Gastrocnemius medialis (tissue), 4 donors: ENCODE results near the gene TUBB1. TPM values are rescaled to one million over a fixed set of nuclear protein-coding genes. Genes with fewer than 3 reads are reported as not detected.
"Not testable (repeated sequence)": the region's sequence is repeated elsewhere in the genome, so short reads cannot be mapped to it uniquely, and the experiment has no call there.

Source experiments
- ATAC-seq, 2 donors: fragments of 150-250 bp; one replicate each; pipeline ENCODE4 v1.9.1; 2016
- DNase-seq, 2 donors: peaks; one replicate each; pipeline ENCODE4 v3.0.0-alpha.2; 2019
- H3K27ac ChIP-seq, 4 donors: fragments of 200-600 bp; sonication (generic); 1 replicate in 1 of 4; 2 replicates in 3 of 4; pipeline ENCODE4 v1.5.1; 2016 to 2018; ENCODE audit warnings: mild to moderate bottlenecking in 2 of 4, moderate library complexity in 1 of 4
- H3K27me3 ChIP-seq, 3 donors: fragments of 200-600 bp; sonication (generic) in 2 of 3; 1 replicate in 1 of 3; 2 replicates in 2 of 3; pipeline versions ENCODE4 v1.5.1 to v1.6.0; 2016 to 2019; ENCODE audit warnings: mild to moderate bottlenecking in 1 of 3, moderate library complexity in 1 of 3
- H3K36me3 ChIP-seq, 2 donors: fragments of 200-600 bp; sonication (generic) in 1 of 2; one replicate each; pipeline ENCODE4 v1.5.1; 2017 to 2018
- H3K4me1 ChIP-seq, 2 donors: fragments of 200-600 bp; sonication (generic) in 1 of 2; one replicate each; pipeline ENCODE4 v1.5.1; 2016 to 2017; ENCODE audit warnings: mild to moderate bottlenecking in 2 of 2
- H3K4me3 ChIP-seq, 4 donors: fragments of 200-600 bp; sonication (generic) in 3 of 4; 1 replicate in 1 of 4; 2 replicates in 3 of 4; pipeline ENCODE4 v1.5.1; 2016 to 2019; ENCODE audit warnings: mild to moderate bottlenecking in 2 of 4
- H3K9me3 ChIP-seq, 3 donors: fragments of 200-600 bp; sonication (generic) in 2 of 3; 1 replicate in 1 of 3; 2 replicates in 2 of 3; pipeline ENCODE4 v1.5.1; 2016 to 2019
- CTCF ChIP-seq, 5 experiments: fragments of 450-650 bp in 3 of 5; fragments of 200-600 bp in 2 of 5; sonication (generic) in 2 of 5; IDR thresholded peaks in 4 of 5; conservative IDR thresholded peaks in 1 of 5; 1 replicate in 4 of 5; 2 replicates in 1 of 5; pipeline ENCODE4 v1.5.1; 2016 to 2019; ENCODE audit warnings: antibody characterized with exemption in 5 of 5, mild to moderate bottlenecking in 3 of 5, moderate library complexity in 3 of 5
- POLR2A ChIP-seq, 2 donors: fragments of 450-650 bp; IDR thresholded peaks; one replicate each; pipeline ENCODE4 v1.6.1; 2017; ENCODE audit warnings: antibody characterized with exemption in 2 of 2, mild to moderate bottlenecking in 2 of 2, moderate library complexity in 2 of 2
- in situ Hi-C, 4 donors: fragments of 200-750 bp; cut with MboI; loops; one replicate each; pipeline versions ENCODE4 v1.15.0 to v1.8.0; 2017; ENCODE audit warnings: low sequenced_read_pairs in 4 of 4
- intact Hi-C: fragments of 100-400 bp; cut with DNase I; formaldehyde crosslinking; loops from one replicate; pipeline ENCODE4 v1.15.1; 2023; ENCODE audit warnings: low total_unique reads
- total RNA-seq, 4 donors: library from RNA; depleted of rRNA; stranded (reverse); fragments of >200 nt; gene quantifications; one replicate each; pipeline versions ENCODE4 v1.1.0 to v1.2.3, GENCODE V29; 2016

Gene TUBB1
- total RNA-seq, 4 donors from 2014 or later, result 0.07 TPM; not detected in 3

DNA sequence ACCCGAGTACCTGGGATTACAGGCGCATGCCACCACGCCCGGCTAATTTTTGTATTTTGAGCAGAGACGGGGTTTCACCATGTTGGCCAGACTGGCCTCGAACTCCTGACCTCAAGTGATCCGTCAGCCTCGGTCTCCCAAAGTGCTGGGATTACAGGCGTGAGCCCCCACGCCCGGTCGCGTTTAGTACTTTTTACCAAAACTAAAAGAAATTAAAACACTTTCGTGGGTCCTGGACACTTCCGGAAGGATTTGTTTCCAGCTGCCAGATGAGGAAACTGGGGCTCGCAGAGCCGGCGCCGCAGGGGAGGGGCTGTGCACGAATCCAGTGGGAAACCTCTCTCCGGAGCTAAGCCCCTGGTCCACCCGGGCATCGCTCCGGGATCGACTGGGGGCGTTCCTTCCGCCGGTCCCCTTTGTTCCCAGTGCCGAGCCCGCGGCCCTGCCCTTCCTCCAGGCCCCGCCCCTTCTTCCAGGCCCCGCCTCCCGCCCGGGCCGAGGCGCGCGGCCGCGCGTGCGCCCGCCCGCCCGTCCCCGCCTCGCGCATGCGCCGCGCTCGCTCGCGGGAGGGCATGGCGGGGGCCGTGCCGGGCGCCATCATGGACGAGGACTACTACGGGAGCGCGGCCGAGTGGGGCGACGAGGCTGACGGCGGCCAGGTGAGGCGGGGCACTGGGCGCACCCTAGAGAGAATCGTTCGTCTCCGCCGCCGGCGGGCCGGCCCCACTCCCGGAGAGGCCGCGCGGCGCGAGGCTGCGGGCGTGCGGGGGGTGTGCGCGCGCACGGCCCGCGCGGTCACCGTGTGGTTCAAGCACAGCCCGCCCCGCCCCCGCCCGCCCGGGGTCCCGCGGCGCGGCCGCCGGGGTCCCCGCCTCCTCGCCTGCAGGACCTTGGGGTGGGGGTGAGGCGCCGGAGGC lies 38.3 kb upstream of the TUBB1 start, which contains the start of gene NELFCD:
TSS of gene NELFCD (plus strand) at position 546 of the 917 bp plus-strand sequence. CDS start at position 600, 54 bp downstream.
- in situ Hi-C loops (loop anchor here (5.0 to 25.0 kb wide), 5 partner anchors 54 to 109 kb away; partner anchors contain the start of gene ATP5F1E (in 2 of the 4)), intact Hi-C loops (loop anchor here (1.0 to 10.0 kb wide), 4 partner anchors 51 to 326 kb away; partner anchors contain the start of genes ATP5F1E and STX16)
- no peaks in the 10 kb centered on the region for H3K9me3 ChIP-seq
- TF ChIP-seq POLR2A (IDR thresholded peaks at IDR 0.05), result peak; percentile 80
- no peak for TF ChIP-seq CTCF (IDR thresholded peaks at IDR 0.05 in 4 of 5, conservative IDR thresholded peaks at IDR 0.05 in 1 of 5)
- H3K27ac ChIP-seq, result peak within 1 kb of the TSS; percentile 83 to 92 (median 90)
- no peaks in the 10 kb centered on the region for H3K36me3 ChIP-seq
- H3K4me1 ChIP-seq, result peaks cover 32 to 38% of the 10 kb centered on the region in 2 donors
- peak within 1 kb of the TSS; percentile 90 to 100 (median 95) for H3K4me3 ChIP-seq
- peak; percentile 89 to 92 for ATAC-seq
- H3K27me3 ChIP-seq, result no peaks in the 10 kb centered on the region
- DNase-seq, result peak; percentile 72 to 82

- ATAC-seq, result peak; percentile 44 to 65
- H3K36me3 ChIP-seq, result peaks cover 0 to 7% of the 10 kb centered on the region in 2 donors
- in situ Hi-C loops, result loop anchor here (5.0 to 25.0 kb wide), 5 partner anchors 53 to 109 kb away; partner anchors contain the start of gene ATP5F1E (in 2 of the 4)
Observed at GRCh38 chr20:58981628-58982364, 37.4 kb upstream of the TUBB1 start.

DNA sequence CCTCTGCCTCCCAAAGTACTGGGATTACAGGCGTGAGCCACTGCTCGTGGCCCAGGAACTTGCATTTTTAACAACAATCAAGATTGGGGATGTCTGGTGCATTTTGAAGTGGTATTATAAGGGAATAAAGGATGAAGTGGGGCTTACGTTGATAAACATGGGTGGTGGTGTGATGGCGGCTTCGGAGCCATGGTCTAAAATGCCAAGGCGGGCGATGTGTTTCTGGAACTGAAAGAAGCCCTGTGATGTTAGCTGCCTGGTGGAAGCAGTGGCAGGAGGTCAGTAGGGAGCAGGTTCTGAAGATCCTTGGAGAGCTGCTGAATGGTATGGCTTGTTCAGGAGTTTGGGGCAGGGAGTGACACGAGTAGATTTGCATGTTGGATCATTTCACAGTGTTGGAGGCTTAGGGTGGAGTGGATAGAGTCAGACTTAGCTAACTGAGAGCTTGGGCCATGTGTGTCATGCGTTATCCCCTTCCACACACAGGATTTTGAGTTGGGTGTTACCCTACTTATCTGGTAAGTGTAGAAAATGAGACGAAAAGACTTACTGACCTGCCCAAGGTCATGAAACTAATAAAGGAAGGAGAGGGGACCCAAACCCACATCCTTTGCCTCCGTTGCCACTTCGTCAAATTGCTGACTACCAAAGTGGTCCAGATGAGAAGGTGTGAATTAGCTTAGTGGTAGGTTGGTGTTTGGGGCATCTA lies 36.7 kb upstream of the TUBB1 start:
- peaks cover 0 to 15% of the 10 kb centered on the region in 2 donors for H3K36me3 ChIP-seq
- no peaks in the 10 kb centered on the region for H3K27me3 ChIP-seq
- DNase-seq (no peak), ATAC-seq (no peak)
- intact Hi-C loops (loop anchor here (10.0 kb wide), 1 partner anchor 328 kb away; the partner anchor contains the start of gene STX16), in situ Hi-C loops (loop anchor here (5.0 to 25.0 kb wide), 5 partner anchors 52 to 110 kb away; partner anchors contain the start of gene ATP5F1E (in 2 of the 4))
- H3K4me3 ChIP-seq, result peak overlapping the region; percentile 90 to 100 (median 95)
- TF ChIP-seq CTCF (IDR thresholded peaks at IDR 0.05 in 4 of 5, conservative IDR thresholded peaks at IDR 0.05 in 1 of 5) (no peak), POLR2A (IDR thresholded peaks at IDR 0.05) (no peak)
- no peaks in the 10 kb centered on the region for H3K9me3 ChIP-seq
- peak overlapping the region; percentile 83 to 92 (median 90) for H3K27ac ChIP-seq
- peaks cover 32 to 38% of the 10 kb centered on the region in 2 donors for H3K4me1 ChIP-seq

More at GRCh38 chr20:58981628-58982364, 37.4 kb upstream of the TUBB1 start:
- peak in 1 of 2 donors; percentile 55 for DNase-seq
- peaks cover 32 to 38% of the 10 kb centered on the region in 2 donors for H3K4me1 ChIP-seq
- H3K4me3 ChIP-seq, result peak overlapping the region; percentile 90 to 100 (median 95)
- H3K9me3 ChIP-seq, result no peaks in the 10 kb centered on the region
- H3K27ac ChIP-seq, result peak overlapping the region; percentile 83 to 92 (median 90)
- H3K27me3 ChIP-seq, result no peaks in the 10 kb centered on the region
- TF ChIP-seq CTCF (IDR thresholded peaks at IDR 0.05 in 4 of 5, conservative IDR thresholded peaks at IDR 0.05 in 1 of 5) (no peak), POLR2A (IDR thresholded peaks at IDR 0.05) (peak in 1 of 2 donors; percentile 12)
- intact Hi-C loops, result loop anchor here (1.0 to 10.0 kb wide), 4 partner anchors 51 to 327 kb away; partner anchors contain the start of genes ATP5F1E and STX16

GRCh38 chr20:58983115-58983468 lies 36.1 kb upstream of the TUBB1 start:
- H3K27ac ChIP-seq, result peak overlapping the region in 3 of 4 donors; percentile 83 to 92 (median 88)
- DNase-seq, H3K9me3 ChIP-seq, H3K4me3 ChIP-seq, ATAC-seq, H3K27me3 ChIP-seq: not testable (repeated sequence)
- H3K36me3 ChIP-seq, result peaks cover 0 to 20% of the 10 kb centered on the region in 2 donors
- H3K4me1 ChIP-seq, result peaks cover 32 to 38% of the 10 kb centered on the region in 2 donors
- in situ Hi-C loops, result loop anchor here (5.0 to 25.0 kb wide), 5 partner anchors 52 to 111 kb away; partner anchors contain the start of gene ATP5F1E (in 2 of the 4)
- intact Hi-C loops, result loop anchor here (10.0 kb wide), 1 partner anchor 328 kb away; the partner anchor contains the start of gene STX16
